Activated T-helper 1 cell treated with anti-CD3 and anti-CD28 coated beads, Interleukin-12 subunit alpha, Interleukin-12 subunit beta, Interleukin-2, Interleukin-4 antibody, amounts not matched to agents 30 ng/mL and 10 ng/mL and 1 ng/mL, durations not matched to agents 14 hours and 24 hours and 36 hours (primary cell): ENCODE measurements around the gene LMOD2. TPM values are rescaled to one million over a fixed set of nuclear protein-coding genes. Genes with fewer than 3 reads are reported as not detected.

Experiments
- DNase-seq: peaks from one replicate; pipeline ENCODE4 v3.0.0; 2021; ENCODE audit warnings: low spot score
- H3K27ac Mint-ChIP-seq: one replicate; pipeline ENCODE4 v1.8.0; 2021; ENCODE audit warnings: mild to moderate bottlenecking, mixed read lengths
- H3K27me3 Mint-ChIP-seq: one replicate; pipeline ENCODE4 v1.8.0; 2022; ENCODE audit warnings: mild to moderate bottlenecking, moderate library complexity, mixed read lengths; ENCODE audit not compliant: insufficient read depth
- H3K36me3 Mint-ChIP-seq: one replicate; pipeline ENCODE4 v1.8.0; 2021; ENCODE audit warnings: low read depth, mixed read lengths
- H3K4me1 Mint-ChIP-seq: one replicate; pipeline ENCODE4 v1.8.0; 2021; ENCODE audit warnings: low read depth, mixed read lengths
- H3K4me3 Mint-ChIP-seq: one replicate; pipeline ENCODE4 v1.8.0; 2021; ENCODE audit warnings: mild to moderate bottlenecking, moderate library complexity, mixed read lengths
- H3K9me3 Mint-ChIP-seq: one replicate; pipeline ENCODE4 v1.8.0; 2021; ENCODE audit warnings: mixed read lengths
- intact Hi-C: fragments of 100-400 bp; cut with micrococcal nuclease; formaldehyde crosslinking; loops from one replicate; pipeline ENCODE4 v1.15.1; 2024
- total RNA-seq: library from RNA; stranded (reverse); gene quantifications from 2 replicates; pipeline ENCODE4 v1.2.3, GENCODE V29; 2022

The LMOD2 gene
- total RNA-seq, 1 donor from 2014 or later: not detected

GRCh38 chr7:123665157-123665556 is 9.5 kb downstream of the LMOD2 start:
- Mint-ChIP-seq H3K9me3 (no peaks in the 10 kb centered on the region), H3K4me1 (no peaks in the 10 kb centered on the region), H3K36me3 (no peaks in the 10 kb centered on the region), H3K27me3 (no peaks in the 10 kb centered on the region), H3K4me3 (no peak overlapping the region), H3K27ac (no peak overlapping the region)
- no peak for DNase-seq
- intact Hi-C loops: no loop called here

GRCh38 chr7:123665896-123666295 is 10.2 kb downstream of the LMOD2 start:
- Mint-ChIP-seq H3K4me3 (no peak overlapping the region), H3K9me3 (no peaks in the 10 kb centered on the region), H3K27ac (no peak overlapping the region), H3K4me1 (no peaks in the 10 kb centered on the region), H3K27me3 (no peaks in the 10 kb centered on the region), H3K36me3 (no peaks in the 10 kb centered on the region)
- DNase-seq: no peak
- intact Hi-C loops: no loop called here

- no peaks in the 10 kb centered on the region for H3K4me1 Mint-ChIP-seq
- no peak overlapping the region for H3K27ac Mint-ChIP-seq
- no peak overlapping the region for H3K4me3 Mint-ChIP-seq
- intact Hi-C loops: no loop called here
- H3K9me3 Mint-ChIP-seq: no peaks in the 10 kb centered on the region
- H3K27me3 Mint-ChIP-seq: no peaks in the 10 kb centered on the region
- no peak for DNase-seq
- H3K36me3 Mint-ChIP-seq: no peaks in the 10 kb centered on the region
These were observed 10.8 kb downstream of the LMOD2 start for GRCh38 chr7:123666492-123666891.

GRCh38 chr7:123669485-123669884 is 13.8 kb downstream of the LMOD2 start:
- Mint-ChIP-seq H3K27ac (no peak overlapping the region), H3K27me3 (no peaks in the 10 kb centered on the region), H3K4me3 (no peak overlapping the region), H3K36me3 (no peaks in the 10 kb centered on the region), H3K4me1 (no peaks in the 10 kb centered on the region), H3K9me3 (no peaks in the 10 kb centered on the region)
- intact Hi-C loops: no loop called here
- DNase-seq: no peak

GRCh38 chr7:123673137-123673732 is 17.6 kb downstream of the LMOD2 start:
- intact Hi-C loops: no loop called here
- Mint-ChIP-seq H3K4me3 (no peak overlapping the region), H3K36me3 (no peaks in the 10 kb centered on the region), H3K27me3 (no peaks in the 10 kb centered on the region), H3K9me3 (no peaks in the 10 kb centered on the region), H3K4me1 (no peaks in the 10 kb centered on the region), H3K27ac (no peak overlapping the region)
- no peak for DNase-seq

GRCh38 chr7:123673752-123674398 is 18.2 kb downstream of the LMOD2 start:
- DNase-seq: no peak
- intact Hi-C loops: no loop called here
- H3K27me3 Mint-ChIP-seq: no peaks in the 10 kb centered on the region

GRCh38 chr7:123674399-123675180 is 18.9 kb downstream of the LMOD2 start:
- no peak for DNase-seq
- Mint-ChIP-seq H3K27ac (no peak overlapping the region), H3K9me3 (no peaks in the 10 kb centered on the region), H3K36me3 (no peaks in the 10 kb centered on the region), H3K4me3 (no peak overlapping the region), H3K4me1 (no peaks in the 10 kb centered on the region), H3K27me3 (no peaks in the 10 kb centered on the region)
- intact Hi-C loops: no loop called here

More at GRCh38 chr7:123673752-123674398, 18.2 kb downstream of the LMOD2 start:
- Mint-ChIP-seq H3K36me3 (no peaks in the 10 kb centered on the region), H3K4me3 (no peak overlapping the region), H3K4me1 (no peaks in the 10 kb centered on the region), H3K27ac (no peak overlapping the region), H3K9me3 (no peaks in the 10 kb centered on the region)

- no peak for DNase-seq
- Mint-ChIP-seq H3K9me3 (no peaks in the 10 kb centered on the region), H3K27me3 (no peaks in the 10 kb centered on the region)
These were observed 19.5 kb downstream of the LMOD2 start for GRCh38 chr7:123675181-123675473.

GRCh38 chr7:123677061-123677715 is 21.5 kb downstream of the LMOD2 start:
- no peak for DNase-seq
- no peak overlapping the region for H3K27ac Mint-ChIP-seq
- H3K4me1 Mint-ChIP-seq: no peaks in the 10 kb centered on the region
- no peak overlapping the region for H3K4me3 Mint-ChIP-seq
- H3K9me3 Mint-ChIP-seq: no peaks in the 10 kb centered on the region
- no peaks in the 10 kb centered on the region for H3K36me3 Mint-ChIP-seq
- intact Hi-C loops: no loop called here
- no peaks in the 10 kb centered on the region for H3K27me3 Mint-ChIP-seq

More at GRCh38 chr7:123675181-123675473, 19.5 kb downstream of the LMOD2 start:
- Mint-ChIP-seq H3K27ac (no peak overlapping the region), H3K4me1 (no peaks in the 10 kb centered on the region), H3K4me3 (no peak overlapping the region), H3K36me3 (no peaks in the 10 kb centered on the region)
- intact Hi-C loops: no loop called here

- DNase-seq: no peak
- intact Hi-C loops: no loop called here
- H3K27me3 Mint-ChIP-seq: no peaks in the 10 kb centered on the region
- no peaks in the 10 kb centered on the region for H3K9me3 Mint-ChIP-seq
- H3K4me1 Mint-ChIP-seq: no peaks in the 10 kb centered on the region
- H3K36me3 Mint-ChIP-seq: peaks cover 4% of the 10 kb centered on the region
- no peak overlapping the region for H3K4me3 Mint-ChIP-seq
- H3K27ac Mint-ChIP-seq: no peak overlapping the region
These were observed 23.9 kb downstream of the LMOD2 start for GRCh38 chr7:123679614-123680013.

GRCh38 chr7:123680580-123680979 is 24.9 kb downstream of the LMOD2 start:
- Mint-ChIP-seq H3K4me1 (no peaks in the 10 kb centered on the region), H3K27me3 (no peaks in the 10 kb centered on the region), H3K9me3 (no peaks in the 10 kb centered on the region), H3K27ac (no peak overlapping the region), H3K36me3 (peaks cover 4% of the 10 kb centered on the region), H3K4me3 (no peak overlapping the region)
- intact Hi-C loops: no loop called here
- DNase-seq: no peak

GRCh38 chr7:123681561-123681960 is 25.9 kb downstream of the LMOD2 start:
- intact Hi-C loops: no loop called here
- H3K27ac Mint-ChIP-seq: no peak overlapping the region

GRCh38 chr7:123682690-123683089 is 27.0 kb downstream of the LMOD2 start:
- no peak for DNase-seq
- H3K4me1 Mint-ChIP-seq: no peaks in the 10 kb centered on the region
- no peak overlapping the region for H3K4me3 Mint-ChIP-seq
- H3K9me3 Mint-ChIP-seq: no peaks in the 10 kb centered on the region
- peaks cover 4% of the 10 kb centered on the region for H3K36me3 Mint-ChIP-seq
- no peaks in the 10 kb centered on the region for H3K27me3 Mint-ChIP-seq
- no peak overlapping the region for H3K27ac Mint-ChIP-seq
- intact Hi-C loops: loop anchor here (1.0 to 2.0 kb wide), 4 partner anchors 19 to 183 kb away; partner anchors contain the start of gene WASL

More at GRCh38 chr7:123681561-123681960, 25.9 kb downstream of the LMOD2 start:
- H3K4me3 Mint-ChIP-seq: no peak overlapping the region
- DNase-seq: no peak
- H3K27me3 Mint-ChIP-seq: no peaks in the 10 kb centered on the region
- no peaks in the 10 kb centered on the region for H3K4me1 Mint-ChIP-seq
- H3K36me3 Mint-ChIP-seq: peaks cover 4% of the 10 kb centered on the region
- no peaks in the 10 kb centered on the region for H3K9me3 Mint-ChIP-seq
